ENCODE measurements around the gene UNC119.

The UNC119 gene

DNA sequence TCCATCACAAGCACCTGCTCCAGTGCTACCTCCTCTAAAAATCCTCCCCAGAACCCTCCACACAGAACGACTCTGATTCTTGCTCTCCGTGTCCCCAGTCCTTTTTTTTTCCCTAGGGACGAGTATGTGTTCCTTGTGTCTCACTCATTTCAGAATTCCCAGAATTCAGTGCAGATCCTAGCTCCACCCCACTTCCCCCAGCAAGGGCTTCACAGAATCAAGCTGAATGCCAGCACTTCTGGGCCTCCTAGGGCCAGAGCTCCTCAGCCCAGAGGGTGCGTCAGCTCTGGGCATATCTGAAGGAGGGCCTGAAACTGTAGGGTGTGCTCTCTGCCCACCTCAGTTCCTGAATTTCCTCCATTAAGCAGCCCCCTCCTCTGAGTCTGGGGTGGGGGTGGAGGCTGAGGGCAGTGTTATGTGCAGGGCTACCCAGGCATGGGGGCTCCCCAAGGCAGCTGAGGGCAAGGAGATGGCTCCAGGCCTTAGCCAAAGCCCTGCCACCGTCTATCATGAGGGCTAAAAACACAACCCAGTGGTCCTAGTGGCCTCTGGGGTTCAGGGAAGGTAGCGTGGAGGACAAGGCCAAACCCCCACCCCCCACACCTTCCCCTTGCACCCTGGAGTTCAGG is 6.5 kb downstream of the UNC119 start:
- TF ChIP-seq, protein P1, sequence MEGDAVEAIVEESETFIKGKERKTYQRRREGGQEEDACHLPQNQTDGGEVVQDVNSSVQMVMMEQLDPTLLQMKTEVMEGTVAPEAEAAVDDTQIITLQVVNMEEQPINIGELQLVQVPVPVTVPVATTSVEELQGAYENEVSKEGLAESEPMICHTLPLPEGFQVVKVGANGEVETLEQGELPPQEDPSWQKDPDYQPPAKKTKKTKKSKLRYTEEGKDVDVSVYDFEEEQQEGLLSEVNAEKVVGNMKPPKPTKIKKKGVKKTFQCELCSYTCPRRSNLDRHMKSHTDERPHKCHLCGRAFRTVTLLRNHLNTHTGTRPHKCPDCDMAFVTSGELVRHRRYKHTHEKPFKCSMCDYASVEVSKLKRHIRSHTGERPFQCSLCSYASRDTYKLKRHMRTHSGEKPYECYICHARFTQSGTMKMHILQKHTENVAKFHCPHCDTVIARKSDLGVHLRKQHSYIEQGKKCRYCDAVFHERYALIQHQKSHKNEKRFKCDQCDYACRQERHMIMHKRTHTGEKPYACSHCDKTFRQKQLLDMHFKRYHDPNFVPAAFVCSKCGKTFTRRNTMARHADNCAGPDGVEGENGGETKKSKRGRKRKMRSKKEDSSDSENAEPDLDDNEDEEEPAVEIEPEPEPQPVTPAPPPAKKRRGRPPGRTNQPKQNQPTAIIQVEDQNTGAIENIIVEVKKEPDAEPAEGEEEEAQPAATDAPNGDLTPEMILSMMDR (IDR thresholded peaks at IDR 0.05), result no peak
- Histone ChIP-seq H3K4me1 (ENCODE audit: control insufficient read depth in 1 of 2, insufficient read depth in 1 of 2, low read depth in 1 of 2, low read length in 1 of 2) (peaks cover 44 to 46% of the 10 kb centered on the region in 2 experiments), H3K27ac (peak overlapping the region; percentile 95), H3K4me3 (ENCODE audit: low read depth in 1 of 2, low read length in 1 of 2) (no peak overlapping the region), H3K9me3 (no peaks in the 10 kb centered on the region), H3K36me3 (peaks cover 20% of the 10 kb centered on the region), H3K27me3 (no peaks in the 10 kb centered on the region)

DNA sequence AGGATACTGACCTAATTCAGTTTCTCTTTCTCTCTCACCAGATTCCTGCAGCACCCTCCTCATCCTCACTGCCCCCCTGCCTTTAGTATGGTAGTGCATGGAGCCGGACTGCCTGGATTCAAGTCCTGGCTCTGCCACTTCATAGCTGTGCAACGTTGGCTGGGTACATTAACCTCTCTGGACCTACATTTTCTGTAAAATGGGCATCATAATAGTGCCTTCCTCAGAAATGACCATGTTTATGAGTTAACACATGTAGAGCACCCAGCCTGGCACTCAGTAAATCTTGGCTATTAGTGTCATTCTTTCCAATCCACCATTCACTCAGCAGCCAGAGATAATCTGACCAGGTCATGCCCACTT is 7.3 kb downstream of the UNC119 start:
- peak overlapping the region; percentile 27 for H3K27ac ChIP-seq
- H3K4me1 ChIP-seq (ENCODE audit: control insufficient read depth in 1 of 2, insufficient read depth in 1 of 2, low read depth in 1 of 2, low read length in 1 of 2), result peaks cover 37 to 38% of the 10 kb centered on the region in 2 experiments
- H3K4me3 ChIP-seq (ENCODE audit: low read depth in 1 of 2, low read length in 1 of 2), result no peak overlapping the region
- H3K36me3 ChIP-seq, result peaks cover 20% of the 10 kb centered on the region
- TF ChIP-seq, protein P1 (IDR thresholded peaks at IDR 0.05), result no peak
- H3K9me3 ChIP-seq, result no peaks in the 10 kb centered on the region
- no peaks in the 10 kb centered on the region for H3K27me3 ChIP-seq

DNA sequence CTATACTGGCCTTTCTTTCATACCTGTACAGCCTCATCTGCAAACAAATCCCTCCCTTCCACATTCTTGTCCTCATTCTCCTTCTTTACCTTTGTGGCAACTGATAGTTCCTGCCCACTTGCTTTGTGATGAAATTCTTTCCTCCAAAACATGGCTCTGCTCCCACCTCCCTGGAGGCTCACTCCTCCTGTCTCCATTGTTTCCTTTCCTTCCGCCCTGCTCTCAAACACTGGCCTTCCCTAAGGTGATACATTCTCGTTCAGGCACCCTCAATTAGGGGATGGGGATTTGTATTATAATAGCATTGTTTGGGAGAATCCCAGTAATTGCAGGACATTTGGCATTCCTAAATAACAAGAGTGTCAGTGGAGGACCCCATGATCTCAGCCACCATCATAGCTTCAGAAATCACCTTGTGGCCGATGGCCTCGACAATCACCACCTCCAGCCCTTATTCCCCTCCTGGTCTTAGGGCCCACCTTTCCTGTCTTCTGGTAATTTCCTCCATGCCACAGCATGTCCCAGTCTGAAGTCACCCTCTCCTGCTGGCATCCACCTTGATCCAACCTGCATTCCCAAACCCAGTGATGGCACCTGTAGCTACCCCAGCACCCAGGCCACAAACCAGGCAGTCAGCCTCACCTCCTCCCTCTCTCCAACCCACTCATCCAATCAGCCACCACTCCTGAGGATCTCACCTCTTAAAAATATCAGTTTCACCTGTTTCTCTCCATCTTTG is 7.9 kb downstream of the UNC119 start:
- H3K4me1 ChIP-seq (ENCODE audit: control insufficient read depth in 1 of 2, insufficient read depth in 1 of 2, low read depth in 1 of 2, low read length in 1 of 2), result peaks cover 31 to 32% of the 10 kb centered on the region in 2 experiments
- no peak overlapping the region for H3K4me3 ChIP-seq (ENCODE audit: low read depth in 1 of 2, low read length in 1 of 2)
- H3K27me3 ChIP-seq, result no peaks in the 10 kb centered on the region
- TF ChIP-seq, protein P1 (IDR thresholded peaks at IDR 0.05), result no peak
- H3K36me3 ChIP-seq, result peaks cover 20% of the 10 kb centered on the region
- H3K27ac ChIP-seq, result no peak overlapping the region
- no peaks in the 10 kb centered on the region for H3K9me3 ChIP-seq

DNA sequence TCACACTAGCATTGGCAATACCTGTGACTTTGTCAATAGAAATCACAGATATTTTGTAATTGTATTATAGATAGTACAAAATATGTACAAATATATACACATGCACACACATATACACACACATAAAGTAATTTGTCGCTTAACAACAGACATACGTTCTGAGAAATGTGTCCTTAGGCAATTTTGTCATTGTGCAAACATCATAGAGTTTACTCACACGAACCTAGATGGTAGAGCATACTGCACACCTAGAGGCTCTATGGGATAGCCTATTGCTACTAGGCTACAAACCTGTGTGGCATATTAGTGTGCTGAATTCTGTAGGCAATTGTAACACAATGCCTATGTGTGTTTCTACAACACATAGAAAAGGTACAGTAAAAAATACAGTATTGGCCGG is 11.0 kb downstream of the UNC119 start:
- no peaks in the 10 kb centered on the region for H3K9me3 ChIP-seq
- H3K4me1 ChIP-seq (ENCODE audit: control insufficient read depth in 1 of 2, insufficient read depth in 1 of 2, low read depth in 1 of 2, low read length in 1 of 2), result peaks cover 0 to 1% of the 10 kb centered on the region in 2 experiments
- H3K4me3 ChIP-seq (ENCODE audit: low read depth in 1 of 2, low read length in 1 of 2), result no peak overlapping the region
- H3K36me3 ChIP-seq, result peaks cover 7% of the 10 kb centered on the region
- TF ChIP-seq, protein P1 (IDR thresholded peaks at IDR 0.05), result no peak
- no peak overlapping the region for H3K27ac ChIP-seq
- H3K27me3 ChIP-seq, result no peaks in the 10 kb centered on the region

DNA sequence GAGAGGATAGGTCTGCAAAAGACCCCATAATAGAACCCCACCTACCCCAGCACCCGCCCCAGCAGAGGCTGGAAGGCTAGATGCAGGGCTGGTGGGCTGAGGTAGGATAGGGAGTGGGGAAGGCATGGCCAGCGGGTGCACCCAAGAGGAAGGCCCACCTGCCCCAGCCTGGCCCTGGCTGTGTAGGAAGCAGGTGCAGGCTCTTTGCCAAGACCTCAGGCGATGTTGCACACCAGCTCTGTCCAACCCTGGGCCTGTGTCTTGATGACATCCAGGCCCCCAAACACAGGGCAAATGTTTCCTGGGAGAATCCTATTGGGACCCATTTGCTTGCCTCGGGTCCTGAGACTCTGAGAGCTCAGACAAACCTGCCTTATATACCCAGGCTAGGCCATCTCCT is 12.2 kb downstream of the UNC119 start:
- H3K27me3 ChIP-seq, result no peaks in the 10 kb centered on the region
- H3K4me1 ChIP-seq (ENCODE audit: control insufficient read depth in 1 of 2, insufficient read depth in 1 of 2, low read depth in 1 of 2, low read length in 1 of 2), result no peaks in the 10 kb centered on the region
- H3K27ac ChIP-seq, result no peak overlapping the region
- H3K9me3 ChIP-seq, result no peaks in the 10 kb centered on the region
- no peak overlapping the region for H3K4me3 ChIP-seq (ENCODE audit: low read depth in 1 of 2, low read length in 1 of 2)
- TF ChIP-seq, protein P1 (IDR thresholded peaks at IDR 0.05), result no peak
- no peaks in the 10 kb centered on the region for H3K36me3 ChIP-seq

All from neutrophil (primary cell).